ENCODE data around the gene CHEK1.

DNA sequence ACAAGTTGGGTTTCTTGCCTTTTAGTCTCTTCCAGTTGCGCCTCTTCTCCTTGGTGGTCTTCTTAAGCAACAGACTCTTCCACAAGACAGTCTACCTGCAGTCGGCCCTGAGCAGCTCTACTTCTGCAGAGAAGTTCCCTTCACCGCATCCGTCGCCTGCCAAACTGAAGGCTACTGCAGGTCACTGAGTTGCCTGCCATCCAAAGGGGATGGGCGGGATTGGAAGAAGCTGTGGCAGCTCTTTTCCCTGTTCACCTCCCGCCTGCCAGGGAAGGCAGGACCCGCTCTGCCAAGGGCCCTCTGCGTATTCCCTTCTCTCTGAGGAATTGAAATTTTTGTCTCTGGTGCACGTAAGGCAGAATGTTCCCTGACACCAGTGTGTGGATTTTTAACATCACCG is 41.5 kb upstream of the CHEK1 start:
- TF ChIP-seq CTCF (IDR thresholded peaks at IDR 0.05) (no peak), EZH2phosphoT487 (IDR thresholded peaks at IDR 0.05) (no peak), EZH2 (IDR thresholded peaks at IDR 0.05) (no peak)
